Endothelial cell of umbilical vein (primary cell): ENCODE results near the gene CDK5RAP2. TPM values are rescaled to one million over a fixed set of nuclear protein-coding genes. Genes with fewer than 3 reads are reported as not detected.

Experiments
- BruUV-seq: library from RNA; stranded (reverse); fragments of 400-500 nt; replicated peaks from 2 replicates; lab custom pipeline; 2021; lab: Mats Ljungman, UMichigan
- CTCF ChIA-PET: fragments of 300-600, 350-600 bp; sonication (Branson Sonifier 250); formaldehyde crosslinking; loops from one replicate; lab custom pipeline; 2021; ENCODE audit warnings: antibody characterized with exemption, inconsistent platforms; lab: Charles Lee
- POLR2A ChIA-PET: fragments of 300-600, 350-600 bp; sonication (Branson Sonifier 250); formaldehyde crosslinking; loops from one replicate; lab custom pipeline; 2021; ENCODE audit warnings: antibody characterized with exemption, inconsistent platforms; lab: Charles Lee
- DNase-seq: peaks from one replicate; pipeline ENCODE4 v3.0.0-alpha.2; 2011; ENCODE audit warnings: low read depth, low spot score
- FAIRE-seq: peaks from 2 replicates; lab custom pipeline; 2011; peaks lifted over from hg19 to GRCh38; lab: Jason Lieb, UNC
- H2AFZ ChIP-seq: 2 replicates; pipeline ENCODE4 v1.6.0; 2012; ENCODE audit warnings: low read depth, low read length, control low read depth, inconsistent platforms
- H3K27ac ChIP-seq: 2 replicates; pipeline ENCODE4 v1.5.1; 2011; ENCODE audit warnings: low read depth, mild to moderate bottlenecking, control low read depth, low read length, moderate library complexity; ENCODE audit not compliant: insufficient read depth
- H3K27me3 ChIP-seq, 2 experiments: 2 replicates each; pipeline versions ENCODE4 v1.6.0 to v1.6.1; 2011; ENCODE audit warnings: low read length in 2 of 2, mixed read lengths in 1 of 2; ENCODE audit not compliant: control insufficient read depth in 2 of 2, insufficient read depth in 2 of 2
- H3K36me3 ChIP-seq, 2 experiments: 2 replicates in 1 of 2; 3 replicates in 1 of 2; pipeline ENCODE4 v1.5.1; 2011; ENCODE audit warnings: low read length in 2 of 2, mild to moderate bottlenecking in 1 of 2, moderate library complexity in 1 of 2; ENCODE audit not compliant: control insufficient read depth in 2 of 2, insufficient read depth in 2 of 2; ENCODE audit errors: extremely low read depth in 1 of 2
- H3K4me1 ChIP-seq: 3 replicates; pipeline ENCODE4 v1.5.1; 2011; ENCODE audit warnings: mild to moderate bottlenecking, low read length; ENCODE audit not compliant: control insufficient read depth, insufficient read depth; ENCODE audit errors: extremely low read depth
- H3K4me2 ChIP-seq: 2 replicates; pipeline ENCODE4 v1.6.1; 2011; ENCODE audit warnings: low read length, control low read depth, mixed read lengths; ENCODE audit not compliant: insufficient read depth
- H3K4me3 ChIP-seq, 3 experiments: fragments of 200-600 bp in 1 of 3; sonication (generic), shearing (Covaris generic) in 1 of 3; replicated peaks in 1 of 3; 2 replicates each; pipeline ENCODE4 v1.5.1; 2011 to 2016; ENCODE audit warnings: control low read depth in 3 of 3, low read length in 3 of 3, mild to moderate bottlenecking in 2 of 3, inconsistent platforms in 1 of 3, low read depth in 1 of 3, moderate library complexity in 1 of 3; ENCODE audit not compliant: insufficient read depth in 1 of 3
- H3K79me2 ChIP-seq: 2 replicates; pipeline ENCODE4 v1.6.0; 2012; ENCODE audit warnings: low read length, inconsistent platforms; ENCODE audit not compliant: control insufficient read depth, insufficient read depth
- H3K9ac ChIP-seq: replicated peaks from 2 replicates; pipeline ENCODE3; 2011; ENCODE audit warnings: low read length, control low read depth; ENCODE audit not compliant: insufficient read depth; ENCODE audit errors: extremely low read depth
- H3K9me1 ChIP-seq: replicated peaks from 3 replicates; pipeline ENCODE4 v1.6.0; 2011; ENCODE audit warnings: mild to moderate bottlenecking, low read length; ENCODE audit not compliant: control insufficient read depth, insufficient read depth; ENCODE audit errors: extremely low read depth
- H3K9me3 ChIP-seq: replicated peaks from 2 replicates; pipeline ENCODE4 v1.5.1; 2012; ENCODE audit warnings: low read length, inconsistent platforms; ENCODE audit not compliant: control insufficient read depth, insufficient read depth
- H4K20me1 ChIP-seq: replicated peaks from 2 replicates; pipeline ENCODE3; 2011; ENCODE audit warnings: mild to moderate bottlenecking, low read length; ENCODE audit not compliant: control insufficient read depth, insufficient read depth; ENCODE audit errors: extremely low read depth
- EZH2 ChIP-seq: IDR thresholded peaks from 2 replicates; pipeline ENCODE4 v1.6.1; 2012; ENCODE audit warnings: borderline replicate concordance, low read depth, mild to moderate bottlenecking, moderate library complexity, low read length, inconsistent platforms; ENCODE audit not compliant: severe bottlenecking
- GATA2 ChIP-seq: IDR thresholded peaks from 2 replicates; pipeline ENCODE4 v1.7.0; 2011; ENCODE audit warnings: low read depth, mild to moderate bottlenecking, moderate library complexity, mixed read lengths, low read length; ENCODE audit not compliant: insufficient read length, insufficient read depth
- MYC ChIP-seq: IDR thresholded peaks from one replicate; pipeline ENCODE4 v1.6.1; 2011; ENCODE audit warnings: mild to moderate bottlenecking, low read depth, low read length
- POLR2A ChIP-seq: IDR thresholded peaks from 2 replicates; pipeline ENCODE4 v1.6.1; 2012; ENCODE audit warnings: low read depth, mild to moderate bottlenecking, control low read depth, low read length
- POLR2AphosphoS5 ChIP-seq: IDR thresholded peaks from 2 replicates; pipeline ENCODE4 v1.6.1; 2012; ENCODE audit warnings: low read depth, mild to moderate bottlenecking, control low read depth, low read length, moderate library complexity; ENCODE audit not compliant: insufficient read depth
- dilution Hi-C: fragments of 300-500 bp; cut with MboI; formaldehyde crosslinking; loops from one replicate; pipeline ENCODE4 v1.15.0; 2019; ENCODE audit warnings: low sequenced_read_pairs; ENCODE audit not compliant: extremely low pct_ligation_motif_present
- intact Hi-C: fragments of 100-400 bp; cut with micrococcal nuclease; formaldehyde crosslinking; loops from one replicate; pipeline ENCODE4 v1.10.0; 2022
- polyA plus RNA-seq, 4 experiments: library from polyadenylated mRNA; depleted of rRNA in 3 of 4; stranded (reverse) in 3 of 4; unstranded in 1 of 4; fragments of >200 nt; gene quantifications; 2 replicates each; pipeline versions ENCODE4 v1.2.1 to v1.2.3, GENCODE V29; 2011 to 2012; ENCODE audit warnings: missing spikeins in 1 of 4
- total RNA-seq: library from RNA; stranded (reverse); gene quantifications from 2 replicates; pipeline ENCODE4 v1.2.3, GENCODE V29; 2021

The CDK5RAP2 gene
- total and polyA plus RNA-seq, 2 donors (not counting 3 experiments of a cell fraction or from before 2014, with no cell fraction given), result 17.5 to 56.7 TPM

DNA sequence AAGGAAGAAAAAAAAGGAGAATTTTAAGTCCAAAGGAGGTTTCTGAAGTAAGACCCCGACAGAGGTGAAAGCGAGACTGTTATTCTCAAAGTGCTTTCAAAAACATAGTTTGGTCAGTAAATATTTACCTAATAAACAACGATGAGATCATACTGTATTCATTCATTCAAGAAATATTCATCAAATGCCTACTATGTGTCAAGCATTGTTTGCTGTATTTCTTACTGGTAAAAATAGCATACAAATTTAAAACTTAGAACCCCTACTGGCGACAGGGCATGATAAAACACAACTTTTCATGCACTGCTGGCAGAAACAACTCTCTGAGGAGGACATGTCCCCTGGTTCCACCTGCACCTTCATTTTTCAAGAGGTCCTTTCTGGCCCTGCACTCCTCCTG is 190.7 kb downstream of the CDK5RAP2 start:
- Histone ChIP-seq H2AFZ (no peak overlapping the region), H3K9ac (no peak overlapping the region), H4K20me1 (no peaks in the 10 kb centered on the region), H3K79me2 (no peaks in the 10 kb centered on the region), H3K27ac (no peak overlapping the region), H3K36me3 (peaks cover 3 to 16% of the 10 kb centered on the region in 2 experiments), H3K4me2 (no peak overlapping the region), H3K9me1 (no peaks in the 10 kb centered on the region), H3K4me3 (no peak overlapping the region), H3K27me3 (no peaks in the 10 kb centered on the region), H3K4me1 (no peaks in the 10 kb centered on the region), H3K9me3 (no peaks in the 10 kb centered on the region)
- intact Hi-C loops (no loop called here), dilution Hi-C loops (no loop called here)
- TF ChIP-seq GATA2, result no peak
- no peak for TF ChIP-seq POLR2A
- BruUV-seq, result no TSS peak
- POLR2A ChIA-PET, result no interaction called here
- FAIRE-seq (no peak), DNase-seq (no peak)
- CTCF ChIA-PET, result interaction anchor here (1.0 kb wide), 1 partner anchor 43 kb away, joined by 3 read pairs; no protein-coding TSS in a partner anchor

DNA sequence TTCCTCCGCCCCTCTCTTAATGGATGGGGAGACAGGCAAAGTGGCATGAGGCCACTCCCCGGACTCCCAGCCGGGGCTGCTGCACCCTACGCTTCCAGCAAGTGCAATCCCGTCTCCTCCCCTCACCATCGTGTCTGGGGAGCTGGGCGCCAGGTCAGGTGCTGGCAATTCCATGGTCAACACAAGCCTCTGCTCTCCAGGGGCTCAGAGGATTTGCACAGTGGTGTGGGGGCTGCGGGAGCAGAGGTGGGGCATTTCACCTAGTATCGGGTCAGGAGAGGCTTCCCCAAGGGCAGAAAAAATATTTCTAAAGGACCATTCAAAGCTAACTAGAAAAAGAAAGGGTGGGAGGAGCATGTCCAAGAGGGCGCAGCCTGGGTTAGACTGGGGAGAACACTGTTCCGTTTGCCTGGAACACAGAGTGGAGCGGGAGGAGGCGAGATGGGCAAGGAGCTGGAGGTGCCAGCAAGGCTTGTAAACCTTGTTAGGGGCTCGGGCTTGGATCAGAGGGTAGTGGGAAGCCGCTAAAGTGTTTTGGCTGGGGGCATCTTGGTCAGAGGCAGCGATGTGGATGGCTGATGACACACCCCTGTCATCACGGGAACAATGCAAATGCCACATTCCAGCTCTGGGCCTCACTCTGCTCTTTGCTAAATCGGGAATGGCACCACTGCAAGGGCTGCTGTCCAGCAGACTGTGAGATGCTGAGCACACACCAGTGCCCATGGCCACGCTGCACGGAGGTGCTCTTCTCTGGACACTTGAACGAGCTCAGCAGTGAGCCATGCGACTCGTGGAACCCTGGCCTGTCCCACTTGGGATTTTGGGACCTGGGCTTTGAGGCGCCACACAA is 191.7 kb downstream of the CDK5RAP2 start:
- no TSS peak for BruUV-seq
- TF ChIP-seq MYC, result no peak
- TF ChIP-seq EZH2, result no peak
- TF ChIP-seq POLR2A, result no peak
- TF ChIP-seq GATA2, result no peak
- TF ChIP-seq POLR2AphosphoS5, result no peak
- no peak overlapping the region for H3K27ac ChIP-seq
- dilution Hi-C loops (no loop called here), intact Hi-C loops (no loop called here)
- H3K9me3 ChIP-seq, result no peaks in the 10 kb centered on the region
- no peaks in the 10 kb centered on the region for H3K79me2 ChIP-seq
- no peak overlapping the region for H2AFZ ChIP-seq
- CTCF ChIA-PET, result interaction anchor here (1.0 kb wide), 1 partner anchor 44 kb away, joined by 3 read pairs; no protein-coding TSS in a partner anchor
- DNase-seq (no peak), FAIRE-seq (no peak)
- H4K20me1 ChIP-seq, result no peaks in the 10 kb centered on the region
- no peaks in the 10 kb centered on the region for H3K27me3 ChIP-seq
- no peak overlapping the region for H3K9ac ChIP-seq
- H3K4me1 ChIP-seq, result no peaks in the 10 kb centered on the region
- peaks cover 3 to 9% of the 10 kb centered on the region in 2 experiments for H3K36me3 ChIP-seq
- H3K9me1 ChIP-seq, result no peaks in the 10 kb centered on the region
- POLR2A ChIA-PET, result no interaction called here
- no peak overlapping the region for H3K4me3 ChIP-seq
- no peak overlapping the region for H3K4me2 ChIP-seq
